Right lung (tissue), 5 donors: ENCODE measurements around the gene ASF1B. TPM values are rescaled to one million over a fixed set of nuclear protein-coding genes. Genes with fewer than 3 reads are reported as not detected.
"Not testable (repeated sequence)": the region's sequence is repeated elsewhere in the genome, so short reads cannot be mapped to it uniquely, and the experiment has no call there.

ENCODE experiments used
- DNase-seq, 2 donors: peaks; one replicate each; pipeline ENCODE4 v3.0.0-alpha.2; 2013
- polyA plus RNA-seq, 5 donors: library from polyadenylated mRNA; unstranded; fragments of 120-200 nt; gene quantifications; one replicate each; pipeline versions ENCODE4 v1.2.1 to v1.2.3, GENCODE V29; 2013; ENCODE audit warnings: inconsistent platforms in 1 of 5, low replicate concordance in 1 of 5; ENCODE audit not compliant: insufficient read length in 5 of 5, insufficient read depth in 1 of 5

Gene ASF1B
- polyA plus RNA-seq, 5 donors = 14.6 to 25.7 (median 19.6) TPM

GRCh38 chr19:14162871-14163297 lies 26.5 kb upstream of the ASF1B start:
- DNase-seq = no peak

- DNase-seq = no peak
These were observed 24.9 kb upstream of the ASF1B start for GRCh38 chr19:14161305-14161704.

GRCh38 chr19:14160017-14160703 lies 23.8 kb upstream of the ASF1B start:
- no peak for DNase-seq

GRCh38 chr19:14159059-14159458 lies 22.7 kb upstream of the ASF1B start:
- no peak for DNase-seq

- DNase-seq = no peak
These were observed 22.1 kb upstream of the ASF1B start for GRCh38 chr19:14158276-14159023.

- no peak for DNase-seq
These were observed 20.8 kb upstream of the ASF1B start for GRCh38 chr19:14156971-14157717.

GRCh38 chr19:14156122-14156521 lies 19.7 kb upstream of the ASF1B start:
- no peak for DNase-seq

GRCh38 chr19:14155371-14155770 lies 19.0 kb upstream of the ASF1B start:
- DNase-seq = no peak

GRCh38 chr19:14152713-14153112 lies 16.3 kb upstream of the ASF1B start:
- DNase-seq = no peak

GRCh38 chr19:14150770-14151661 lies 14.6 kb upstream of the ASF1B start:
- DNase-seq = no peak

GRCh38 chr19:14150041-14150769 lies 13.8 kb upstream of the ASF1B start:
- DNase-seq = no peak

GRCh38 chr19:14149509-14149994 lies 13.2 kb upstream of the ASF1B start:
- DNase-seq = peak; percentile 93 to 95

GRCh38 chr19:14148751-14149410 lies 12.5 kb upstream of the ASF1B start:
- no peak for DNase-seq

- DNase-seq = peak; percentile 75 to 83
These were observed 11.6 kb upstream of the ASF1B start for GRCh38 chr19:14147797-14148605.

- DNase-seq = no peak
These were observed 10.4 kb upstream of the ASF1B start for GRCh38 chr19:14146789-14147216.

GRCh38 chr19:14146169-14146568 lies 9.8 kb upstream of the ASF1B start:
- DNase-seq = not testable (repeated sequence)

- DNase-seq = no peak
These were observed 9.0 kb upstream of the ASF1B start for GRCh38 chr19:14145381-14145780.

GRCh38 chr19:14142262-14143190 lies 6.1 kb upstream of the ASF1B start:
- no peak for DNase-seq
